RKO (cell line): ENCODE measurements around the gene SERPINH1.
"Not testable (repeated sequence)": the region's sequence is repeated elsewhere in the genome, so short reads cannot be mapped to it uniquely, and the experiment has no call there.

Experiments
- DNase-seq: peaks from one replicate; pipeline ENCODE4 v3.0.0-alpha.2; 2016; ENCODE audit warnings: low spot score

Gene SERPINH1

GRCh38 chr11:75574698-75575602 lies 12.9 kb downstream of the SERPINH1 start:
- DNase-seq: no peak

GRCh38 chr11:75576017-75576416 lies 14.0 kb downstream of the SERPINH1 start:
- no peak for DNase-seq

- no peak for DNase-seq
These were observed 14.5 kb downstream of the SERPINH1 start for GRCh38 chr11:75576499-75576918.

GRCh38 chr11:75577207-75577606 lies 15.2 kb downstream of the SERPINH1 start:
- peak; percentile 30 for DNase-seq

- no peak for DNase-seq
These were observed 16.9 kb downstream of the SERPINH1 start for GRCh38 chr11:75578977-75579376.

GRCh38 chr11:75579841-75580240 lies 17.8 kb downstream of the SERPINH1 start:
- no peak for DNase-seq

- no peak for DNase-seq
These were observed 20.4 kb downstream of the SERPINH1 start for GRCh38 chr11:75582506-75582894.

GRCh38 chr11:75582895-75583717 lies 21.1 kb downstream of the SERPINH1 start:
- peak; percentile 68 for DNase-seq

GRCh38 chr11:75583718-75584658 lies 21.9 kb downstream of the SERPINH1 start:
- peak; percentile 45 for DNase-seq

GRCh38 chr11:75584659-75585292 lies 22.7 kb downstream of the SERPINH1 start:
- DNase-seq: not testable (repeated sequence)

- no peak for DNase-seq
These were observed 23.2 kb downstream of the SERPINH1 start for GRCh38 chr11:75585293-75585670.

- DNase-seq: no peak
These were observed 24.3 kb downstream of the SERPINH1 start for GRCh38 chr11:75586395-75586794.

GRCh38 chr11:75588051-75588481 lies 26.0 kb downstream of the SERPINH1 start:
- DNase-seq: no peak

GRCh38 chr11:75589051-75589450 lies 27.0 kb downstream of the SERPINH1 start:
- no peak for DNase-seq

GRCh38 chr11:75589933-75590332 lies 27.9 kb downstream of the SERPINH1 start:
- DNase-seq: no peak

- no peak for DNase-seq
These were observed 29.3 kb downstream of the SERPINH1 start for GRCh38 chr11:75591371-75591770.

GRCh38 chr11:75591966-75592365 lies 29.9 kb downstream of the SERPINH1 start:
- no peak for DNase-seq

- no peak for DNase-seq
These were observed 30.7 kb downstream of the SERPINH1 start for GRCh38 chr11:75592715-75593114.

GRCh38 chr11:75593286-75593915 lies 31.3 kb downstream of the SERPINH1 start:
- no peak for DNase-seq

- DNase-seq: no peak
These were observed 32.2 kb downstream of the SERPINH1 start for GRCh38 chr11:75594211-75594610.

GRCh38 chr11:75595429-75595828 lies 33.4 kb downstream of the SERPINH1 start:
- no peak for DNase-seq
